WTC11 (cell line): ENCODE results near the gene FMN2. TPM values are rescaled to one million over a fixed set of nuclear protein-coding genes. Genes with fewer than 3 reads are reported as not detected.

Source experiments
- ATAC-seq: fragments of 200-7000 bp; cut with Tn5 transposase; 2 replicates; pipeline ENCODE4 v1.10.0; 2021; ENCODE audit warnings: mild to moderate bottlenecking, moderate library complexity
- CTCF ChIA-PET: fragments of 300-600 bp; sonication (Branson Sonifier 250); formaldehyde crosslinking; loops from one replicate; lab custom pipeline; 2021; ENCODE audit warnings: antibody characterized with exemption; lab: Charles Lee
- POLR2A ChIA-PET: fragments of 350-600 bp; sonication (Branson Sonifier 250); formaldehyde crosslinking; loops from one replicate; lab custom pipeline; 2021; ENCODE audit warnings: antibody characterized with exemption; lab: Charles Lee
- DNase-seq: peaks from one replicate; pipeline ENCODE4 v3.0.0; 2021; ENCODE audit warnings: low spot score
- H3K27ac Mint-ChIP-seq: 2 replicates; pipeline ENCODE4 v1.8.0; 2021; ENCODE audit warnings: mixed read lengths
- H3K27me3 Mint-ChIP-seq: 2 replicates; pipeline ENCODE4 v1.8.0; 2021; ENCODE audit warnings: low read depth, mild to moderate bottlenecking, moderate library complexity, mixed read lengths
- H3K36me3 Mint-ChIP-seq: 2 replicates; pipeline ENCODE4 v1.8.0; 2021; ENCODE audit warnings: mixed read lengths
- H3K4me1 Mint-ChIP-seq: 2 replicates; pipeline ENCODE4 v1.8.0; 2022; ENCODE audit warnings: mixed read lengths
- H3K4me3 Mint-ChIP-seq: 2 replicates; pipeline ENCODE4 v1.8.0; 2021; ENCODE audit warnings: mild to moderate bottlenecking, moderate library complexity, mixed read lengths
- H3K9me3 Mint-ChIP-seq: 2 replicates; pipeline ENCODE4 v1.8.0; 2021; ENCODE audit warnings: mixed read lengths
- CBFB ChIP-seq: sonication (generic); formaldehyde crosslinking; IDR thresholded peaks from 2 replicates; pipeline ENCODE4 v1.8.1; 2022; ENCODE audit warnings: mild to moderate bottlenecking, low read depth, missing genetic modification reagents
- ETV6 ChIP-seq: sonication (generic); formaldehyde crosslinking; IDR thresholded peaks from 2 replicates; pipeline ENCODE4 v1.8.1; 2022; ENCODE audit warnings: mild to moderate bottlenecking, missing genetic modification reagents
- FOXP1 ChIP-seq: sonication (generic); formaldehyde crosslinking; IDR thresholded peaks from 2 replicates; pipeline ENCODE4 v1.8.0; 2022; ENCODE audit warnings: missing genetic modification reagents, mild to moderate bottlenecking, moderate library complexity, borderline replicate concordance
- GABPB1 ChIP-seq: sonication (generic); formaldehyde crosslinking; IDR thresholded peaks from 2 replicates; pipeline ENCODE4 v1.8.1; 2023; ENCODE audit warnings: mild to moderate bottlenecking, missing genetic modification reagents
- JUN ChIP-seq: sonication (generic); formaldehyde crosslinking; IDR thresholded peaks from 2 replicates; pipeline ENCODE4 v1.8.0; 2023; ENCODE audit warnings: mild to moderate bottlenecking, missing genetic modification reagents
- MYBL2 ChIP-seq: sonication (generic); formaldehyde crosslinking; IDR thresholded peaks from 2 replicates; pipeline ENCODE4 v1.8.1; 2023; ENCODE audit warnings: mild to moderate bottlenecking, moderate library complexity, missing genetic modification reagents
- SMAD4 ChIP-seq: sonication (generic); formaldehyde crosslinking; IDR thresholded peaks from 2 replicates; pipeline ENCODE4 v1.8.0; 2022; ENCODE audit warnings: mild to moderate bottlenecking, missing genetic modification reagents
- SP1 ChIP-seq: sonication (generic); formaldehyde crosslinking; conservative IDR thresholded peaks from 2 replicates; pipeline ENCODE4 v1.8.1; 2022; ENCODE audit warnings: missing genetic modification reagents
- ZBTB21 ChIP-seq: sonication (generic); formaldehyde crosslinking; IDR thresholded peaks from 2 replicates; pipeline ENCODE4 v1.8.1; 2023; ENCODE audit warnings: mild to moderate bottlenecking, missing genetic modification reagents, borderline replicate concordance
- ZNF121 ChIP-seq: sonication (generic); formaldehyde crosslinking; IDR thresholded peaks from 2 replicates; pipeline ENCODE4 v1.8.0; 2023; ENCODE audit warnings: missing genetic modification reagents
- ZNF232 ChIP-seq: sonication (generic); formaldehyde crosslinking; IDR thresholded peaks from 2 replicates; pipeline ENCODE4 v1.8.0; 2022; ENCODE audit warnings: mild to moderate bottlenecking, missing genetic modification reagents
- ZNF423 ChIP-seq: fragments of 250-450 bp; sonication (Bioruptor Pico); IDR thresholded peaks from 2 replicates; pipeline ENCODE4 v2.1.2; 2022; ENCODE audit warnings: mild to moderate bottlenecking, moderate library complexity
- ZNF512 ChIP-seq: sonication (generic); formaldehyde crosslinking; IDR thresholded peaks from 2 replicates; pipeline ENCODE4 v1.8.1; 2022; ENCODE audit warnings: missing genetic modification reagents, borderline replicate concordance
- total RNA-seq: library from RNA; stranded (reverse); gene quantifications from 3 replicates; pipeline ENCODE4 v1.2.3, GENCODE V29; 2021
- TF ChIP-seq, protein P1 (sequence below): sonication (generic); formaldehyde crosslinking; conservative IDR thresholded peaks from 2 replicates; pipeline ENCODE4 v1.8.1; 2023; ENCODE audit warnings: mild to moderate bottlenecking, low read depth, missing genetic modification reagents, moderate library complexity
- TF ChIP-seq, protein P2 (sequence below): sonication (generic); formaldehyde crosslinking; IDR thresholded peaks from 2 replicates; pipeline ENCODE4 v1.8.0; 2022; ENCODE audit warnings: mild to moderate bottlenecking, missing genetic modification reagents
- TF ChIP-seq, protein P3 (sequence below): sonication (generic); formaldehyde crosslinking; IDR thresholded peaks from 2 replicates; pipeline ENCODE4 v1.8.0; 2022; ENCODE audit warnings: mild to moderate bottlenecking, missing genetic modification reagents
- TF ChIP-seq, protein P4 (sequence below): sonication (generic); formaldehyde crosslinking; IDR thresholded peaks from 2 replicates; pipeline ENCODE4 v1.8.1; 2023; ENCODE audit warnings: mild to moderate bottlenecking, missing genetic modification reagents, moderate library complexity
- TF ChIP-seq, protein P5 (sequence below): sonication (generic); formaldehyde crosslinking; IDR thresholded peaks from 2 replicates; pipeline ENCODE4 v1.8.1; 2022; ENCODE audit warnings: mild to moderate bottlenecking, missing genetic modification reagents, moderate library complexity, borderline replicate concordance
- TF ChIP-seq, protein P6 (sequence below): sonication (generic); formaldehyde crosslinking; IDR thresholded peaks from 2 replicates; pipeline ENCODE4 v1.8.0; 2023; ENCODE audit warnings: mild to moderate bottlenecking, missing genetic modification reagents

Gene FMN2
- total RNA-seq, 1 experiment from 2014 or later: 1.8 TPM

GRCh38 chr1:240492832-240493440 is 401.3 kb downstream of the FMN2 start (continued):
- TF ChIP-seq SP1 (CRISPR knock-in tag) (peak; percentile 54; the same call in 1 of the 2 replicates), ZNF232 (CRISPR knock-in tag) (peak; percentile 51; the same call in 1 of the 2 replicates), MYBL2 (CRISPR knock-in tag) (peak; percentile 64; the same call in 1 of the 2 replicates), CBFB (peak; percentile 64; the same call in 1 of the 2 replicates), ZBTB21 (CRISPR knock-in tag) (peak; percentile 63; the same call in 1 of the 2 replicates), FOXP1 (CRISPR knock-in tag) (peak; percentile 45; the same call in 1 of the 2 replicates), ETV6 (CRISPR knock-in tag) (peak; percentile 89)
- TF ChIP-seq, protein P1, sequence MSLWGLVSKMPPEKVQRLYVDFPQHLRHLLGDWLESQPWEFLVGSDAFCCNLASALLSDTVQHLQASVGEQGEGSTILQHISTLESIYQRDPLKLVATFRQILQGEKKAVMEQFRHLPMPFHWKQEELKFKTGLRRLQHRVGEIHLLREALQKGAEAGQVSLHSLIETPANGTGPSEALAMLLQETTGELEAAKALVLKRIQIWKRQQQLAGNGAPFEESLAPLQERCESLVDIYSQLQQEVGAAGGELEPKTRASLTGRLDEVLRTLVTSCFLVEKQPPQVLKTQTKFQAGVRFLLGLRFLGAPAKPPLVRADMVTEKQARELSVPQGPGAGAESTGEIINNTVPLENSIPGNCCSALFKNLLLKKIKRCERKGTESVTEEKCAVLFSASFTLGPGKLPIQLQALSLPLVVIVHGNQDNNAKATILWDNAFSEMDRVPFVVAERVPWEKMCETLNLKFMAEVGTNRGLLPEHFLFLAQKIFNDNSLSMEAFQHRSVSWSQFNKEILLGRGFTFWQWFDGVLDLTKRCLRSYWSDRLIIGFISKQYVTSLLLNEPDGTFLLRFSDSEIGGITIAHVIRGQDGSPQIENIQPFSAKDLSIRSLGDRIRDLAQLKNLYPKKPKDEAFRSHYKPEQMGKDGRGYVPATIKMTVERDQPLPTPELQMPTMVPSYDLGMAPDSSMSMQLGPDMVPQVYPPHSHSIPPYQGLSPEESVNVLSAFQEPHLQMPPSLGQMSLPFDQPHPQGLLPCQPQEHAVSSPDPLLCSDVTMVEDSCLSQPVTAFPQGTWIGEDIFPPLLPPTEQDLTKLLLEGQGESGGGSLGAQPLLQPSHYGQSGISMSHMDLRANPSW (CRISPR knock-in tag): 0 out of 2 replicates have a peak, but pooled peaks have one; percentile 54
- TF ChIP-seq, protein P2, sequence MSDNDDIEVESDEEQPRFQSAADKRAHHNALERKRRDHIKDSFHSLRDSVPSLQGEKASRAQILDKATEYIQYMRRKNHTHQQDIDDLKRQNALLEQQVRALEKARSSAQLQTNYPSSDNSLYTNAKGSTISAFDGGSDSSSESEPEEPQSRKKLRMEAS: peak; percentile 69; the same call in 1 of the 2 replicates
- TF ChIP-seq, protein P3, sequence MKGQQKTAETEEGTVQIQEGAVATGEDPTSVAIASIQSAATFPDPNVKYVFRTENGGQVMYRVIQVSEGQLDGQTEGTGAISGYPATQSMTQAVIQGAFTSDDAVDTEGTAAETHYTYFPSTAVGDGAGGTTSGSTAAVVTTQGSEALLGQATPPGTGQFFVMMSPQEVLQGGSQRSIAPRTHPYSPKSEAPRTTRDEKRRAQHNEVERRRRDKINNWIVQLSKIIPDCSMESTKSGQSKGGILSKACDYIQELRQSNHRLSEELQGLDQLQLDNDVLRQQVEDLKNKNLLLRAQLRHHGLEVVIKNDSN: 0 out of 2 replicates have a peak, but pooled peaks have one; percentile 14
- TF ChIP-seq, protein P4, sequence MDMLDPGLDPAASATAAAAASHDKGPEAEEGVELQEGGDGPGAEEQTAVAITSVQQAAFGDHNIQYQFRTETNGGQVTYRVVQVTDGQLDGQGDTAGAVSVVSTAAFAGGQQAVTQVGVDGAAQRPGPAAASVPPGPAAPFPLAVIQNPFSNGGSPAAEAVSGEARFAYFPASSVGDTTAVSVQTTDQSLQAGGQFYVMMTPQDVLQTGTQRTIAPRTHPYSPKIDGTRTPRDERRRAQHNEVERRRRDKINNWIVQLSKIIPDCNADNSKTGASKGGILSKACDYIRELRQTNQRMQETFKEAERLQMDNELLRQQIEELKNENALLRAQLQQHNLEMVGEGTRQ (CRISPR knock-in tag): peak; percentile 52

DNA sequence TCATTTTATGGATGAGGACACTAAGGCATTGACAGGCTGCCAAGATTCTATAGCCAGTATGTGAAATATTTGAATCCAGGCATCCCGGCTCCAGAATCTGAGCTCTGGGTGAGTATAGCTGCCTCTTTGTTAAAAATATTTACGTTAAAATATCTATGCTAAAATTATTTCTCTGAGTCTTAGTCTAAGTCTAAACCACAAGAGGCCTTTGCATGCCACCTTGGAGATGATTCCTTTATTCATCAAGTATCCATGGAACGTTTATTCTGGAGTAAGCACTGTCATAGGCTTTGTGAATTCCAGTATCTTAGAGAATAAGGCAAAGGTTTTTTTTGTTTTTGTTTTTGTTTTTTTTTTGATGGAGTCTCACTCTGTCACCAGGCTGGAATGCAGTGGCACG is 403.9 kb downstream of the FMN2 start:
- no peak for ATAC-seq
- CTCF ChIA-PET: interaction anchor here (0.6 to 1.6 kb wide), 2 partner anchors 113 to 118 kb away, joined by 3 to 4 read pairs; no protein-coding TSS in a partner anchor
- no peak overlapping the region for H3K27ac Mint-ChIP-seq
- DNase-seq: no peak
- peaks cover 30% of the 10 kb centered on the region for H3K4me1 Mint-ChIP-seq
- H3K27me3 Mint-ChIP-seq: peaks cover 30% of the 10 kb centered on the region
- POLR2A ChIA-PET: no interaction called here
- TF ChIP-seq, protein P4 (CRISPR knock-in tag): no peak
- no peak for TF ChIP-seq ZNF121 (CRISPR knock-in tag)
- no peak for TF ChIP-seq ZNF423 (CRISPR knock-in tag)
- H3K36me3 Mint-ChIP-seq: no peaks in the 10 kb centered on the region
- H3K9me3 Mint-ChIP-seq: 0 out of 2 replicates have a peak, but pooled peaks cover 3% of the 10 kb centered on the region
- no peak overlapping the region for H3K4me3 Mint-ChIP-seq

DNA sequence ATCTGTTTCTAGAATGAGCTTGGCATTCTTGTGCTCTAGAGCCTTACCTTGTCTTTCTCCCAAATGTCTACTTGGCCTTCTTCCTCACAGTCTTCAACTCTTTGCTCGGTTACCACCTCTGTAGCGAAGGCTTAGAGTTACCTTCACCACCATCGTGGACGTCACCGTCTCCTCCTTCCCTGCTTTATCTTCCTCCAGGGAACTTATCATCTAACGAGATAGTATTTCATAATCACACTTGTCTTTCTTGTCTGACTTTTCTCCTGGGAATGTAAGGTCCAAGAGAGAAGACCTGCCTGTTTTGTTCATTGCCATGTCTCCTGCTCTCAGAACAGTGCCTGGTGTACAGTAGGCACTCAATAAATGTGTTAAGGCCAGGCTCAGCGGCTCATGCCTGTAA is 404.7 kb downstream of the FMN2 start:
- H3K4me1 Mint-ChIP-seq: peaks cover 23% of the 10 kb centered on the region
- H3K4me3 Mint-ChIP-seq: no peak overlapping the region
- POLR2A ChIA-PET: no interaction called here
- H3K9me3 Mint-ChIP-seq: 0 out of 2 replicates have a peak, but pooled peaks cover 3% of the 10 kb centered on the region
- ATAC-seq (no peak), DNase-seq (no peak)
- no peaks in the 10 kb centered on the region for H3K36me3 Mint-ChIP-seq
- H3K27ac Mint-ChIP-seq: no peak overlapping the region
- H3K27me3 Mint-ChIP-seq: peaks cover 23% of the 10 kb centered on the region
- CTCF ChIA-PET: no interaction called here
- TF ChIP-seq, protein P5, sequence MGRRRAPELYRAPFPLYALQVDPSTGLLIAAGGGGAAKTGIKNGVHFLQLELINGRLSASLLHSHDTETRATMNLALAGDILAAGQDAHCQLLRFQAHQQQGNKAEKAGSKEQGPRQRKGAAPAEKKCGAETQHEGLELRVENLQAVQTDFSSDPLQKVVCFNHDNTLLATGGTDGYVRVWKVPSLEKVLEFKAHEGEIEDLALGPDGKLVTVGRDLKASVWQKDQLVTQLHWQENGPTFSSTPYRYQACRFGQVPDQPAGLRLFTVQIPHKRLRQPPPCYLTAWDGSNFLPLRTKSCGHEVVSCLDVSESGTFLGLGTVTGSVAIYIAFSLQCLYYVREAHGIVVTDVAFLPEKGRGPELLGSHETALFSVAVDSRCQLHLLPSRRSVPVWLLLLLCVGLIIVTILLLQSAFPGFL (CRISPR knock-in tag): no peak
- TF ChIP-seq SMAD4: no peak
- TF ChIP-seq, protein P6, sequence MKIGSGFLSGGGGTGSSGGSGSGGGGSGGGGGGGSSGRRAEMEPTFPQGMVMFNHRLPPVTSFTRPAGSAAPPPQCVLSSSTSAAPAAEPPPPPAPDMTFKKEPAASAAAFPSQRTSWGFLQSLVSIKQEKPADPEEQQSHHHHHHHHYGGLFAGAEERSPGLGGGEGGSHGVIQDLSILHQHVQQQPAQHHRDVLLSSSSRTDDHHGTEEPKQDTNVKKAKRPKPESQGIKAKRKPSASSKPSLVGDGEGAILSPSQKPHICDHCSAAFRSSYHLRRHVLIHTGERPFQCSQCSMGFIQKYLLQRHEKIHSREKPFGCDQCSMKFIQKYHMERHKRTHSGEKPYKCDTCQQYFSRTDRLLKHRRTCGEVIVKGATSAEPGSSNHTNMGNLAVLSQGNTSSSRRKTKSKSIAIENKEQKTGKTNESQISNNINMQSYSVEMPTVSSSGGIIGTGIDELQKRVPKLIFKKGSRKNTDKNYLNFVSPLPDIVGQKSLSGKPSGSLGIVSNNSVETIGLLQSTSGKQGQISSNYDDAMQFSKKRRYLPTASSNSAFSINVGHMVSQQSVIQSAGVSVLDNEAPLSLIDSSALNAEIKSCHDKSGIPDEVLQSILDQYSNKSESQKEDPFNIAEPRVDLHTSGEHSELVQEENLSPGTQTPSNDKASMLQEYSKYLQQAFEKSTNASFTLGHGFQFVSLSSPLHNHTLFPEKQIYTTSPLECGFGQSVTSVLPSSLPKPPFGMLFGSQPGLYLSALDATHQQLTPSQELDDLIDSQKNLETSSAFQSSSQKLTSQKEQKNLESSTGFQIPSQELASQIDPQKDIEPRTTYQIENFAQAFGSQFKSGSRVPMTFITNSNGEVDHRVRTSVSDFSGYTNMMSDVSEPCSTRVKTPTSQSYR (CRISPR knock-in tag): no peak
- TF ChIP-seq, protein P2: no peak
- no peak for TF ChIP-seq ZNF512 (CRISPR knock-in tag)
- no peak for TF ChIP-seq JUN (CRISPR knock-in tag)
- TF ChIP-seq GABPB1 (CRISPR knock-in tag): no peak
- TF ChIP-seq FOXP1 (CRISPR knock-in tag): no peak
